GM23248 (cell line): ENCODE measurements around the gene RNPS1.

Experiments
- EZH2 ChIP-seq: fragments of 200-600 bp; sonication (generic); IDR thresholded peaks from 2 replicates; pipeline ENCODE4 v1.6.1; 2018; ENCODE audit warnings: antibody characterized with exemption, mild to moderate bottlenecking; ENCODE audit not compliant: insufficient read depth, poor library complexity, severe bottlenecking
- EZH2phosphoT487 ChIP-seq: fragments of 200-600 bp; sonication (generic); IDR thresholded peaks from 2 replicates; pipeline ENCODE4 v1.6.1; 2018; ENCODE audit warnings: antibody characterized with exemption, moderate library complexity, mild to moderate bottlenecking, low read depth; ENCODE audit not compliant: insufficient read depth

DNA sequence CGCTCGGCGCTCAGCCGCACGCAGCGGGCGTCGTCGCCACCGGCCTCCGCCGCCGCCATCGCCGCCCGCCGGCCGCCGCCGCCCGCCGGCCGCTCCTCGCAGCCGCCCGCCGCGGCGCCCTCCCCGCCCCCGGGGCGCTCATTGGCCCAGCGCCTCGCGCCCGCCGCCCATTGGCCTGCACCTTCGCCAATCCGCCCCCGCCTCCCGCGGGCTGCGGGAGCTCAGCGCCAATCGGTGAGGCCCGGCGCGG is 53.3 kb downstream of the RNPS1 start, which contains the start of gene PGP:
- TF ChIP-seq EZH2, result no peak
- no peak for TF ChIP-seq EZH2phosphoT487
